ENCODE data around the gene LIG1. TPM values are rescaled to one million over a fixed set of nuclear protein-coding genes. Genes with fewer than 3 reads are reported as not detected.

LIG1 gene
- total RNA-seq, 4 donors from 2014 or later: 20.8 to 44.2 (median 32.9) TPM

- intact Hi-C loops (cut with DNase I; ENCODE audit: low total_unique reads): loop anchor here (5.0 kb wide), 1 partner anchor 43 kb away; no protein-coding TSS in a partner anchor
- 74 to 75% methylated on average over 15 of the region's 15 CpGs for WGBS, 2 donors
- TF ChIP-seq POLR2A (IDR thresholded peaks at IDR 0.05) (no peak), CTCF (IDR thresholded peaks at IDR 0.05) (no peak)
- DNase-seq (ENCODE audit: low spot score in 2 of 2): no peak
- H3K4me3 ChIP-seq (ENCODE audit: low read depth, poor library complexity, severe bottlenecking): no peak overlapping the region
These were observed 61.0 kb downstream of the LIG1 start for GRCh38 chr19:48108997-48109782.

GRCh38 chr19:48103922-48104321, 66.2 kb downstream of the LIG1 start:
- no peak for DNase-seq (ENCODE audit: low spot score in 2 of 2)
- H3K4me3 ChIP-seq (ENCODE audit: low read depth, poor library complexity, severe bottlenecking): no peak overlapping the region
- TF ChIP-seq CTCF (IDR thresholded peaks at IDR 0.05) (no peak), POLR2A (IDR thresholded peaks at IDR 0.05) (no peak)
- intact Hi-C loops (cut with DNase I; ENCODE audit: low total_unique reads): no loop called here
- 89 to 95% methylated on average over 5 of the region's 5 CpGs for WGBS, 2 donors

GRCh38 chr19:48102870-48103751, 67.0 kb downstream of the LIG1 start:
- no peak for DNase-seq (ENCODE audit: low spot score in 2 of 2)
- no peak overlapping the region for H3K4me3 ChIP-seq (ENCODE audit: low read depth, poor library complexity, severe bottlenecking)
- intact Hi-C loops (cut with DNase I; ENCODE audit: low total_unique reads): no loop called here
- TF ChIP-seq POLR2A (IDR thresholded peaks at IDR 0.05) (no peak), CTCF (IDR thresholded peaks at IDR 0.05) (no peak)
- 68 to 70% methylated on average over 13 of the region's 13 CpGs for WGBS, 2 donors

GRCh38 chr19:48095612-48096175, 74.5 kb downstream of the LIG1 start:
- no peak for TF ChIP-seq POLR2A (IDR thresholded peaks at IDR 0.05)
- TF ChIP-seq CTCF (IDR thresholded peaks at IDR 0.05): no peak
- no peak for DNase-seq (ENCODE audit: low spot score in 2 of 2)
- intact Hi-C loops (cut with DNase I; ENCODE audit: low total_unique reads): no loop called here
- H3K4me3 ChIP-seq (ENCODE audit: low read depth, poor library complexity, severe bottlenecking): no peak overlapping the region
- 85 to 86% methylated on average over 4 of the region's 4 CpGs for WGBS, 2 donors

- WGBS, 2 donors: 88 to 93% methylated on average over 2 of the region's 2 CpGs
- no peak for TF ChIP-seq POLR2A (IDR thresholded peaks at IDR 0.05)
- DNase-seq (ENCODE audit: low spot score in 2 of 2): no peak
- H3K4me3 ChIP-seq (ENCODE audit: low read depth, poor library complexity, severe bottlenecking): no peak overlapping the region
- intact Hi-C loops (cut with DNase I; ENCODE audit: low total_unique reads): no loop called here
These were observed 75.3 kb downstream of the LIG1 start for GRCh38 chr19:48094855-48095203.
